Cardiac fibroblast (primary cell): Measurements from ENCODE around the gene NTN1.
"Not testable (repeated sequence)": the region's sequence is repeated elsewhere in the genome, so short reads cannot be mapped to it uniquely, and the experiment has no call there.

Experiments used
- DNase-seq, 2 donors: peaks; one replicate each; pipeline versions ENCODE4 v3.0.0 to v3.0.0-alpha.2; 2010; ENCODE audit warnings: low read depth in 2 of 2
- H3K4me3 ChIP-seq, 2 donors: replicated peaks in 1 of 2; 1 replicate in 1 of 2; 2 replicates in 1 of 2; pipeline ENCODE4 v1.5.1; 2011; ENCODE audit warnings: low read depth in 2 of 2, low read length in 2 of 2, mild to moderate bottlenecking in 2 of 2, moderate library complexity in 1 of 2
- CTCF ChIP-seq: IDR thresholded peaks from one replicate; pipeline ENCODE4 v1.5.1; 2011; ENCODE audit warnings: low read depth, mild to moderate bottlenecking, low read length, inconsistent platforms

NTN1 gene

GRCh38 chr17:8986295-8986694 is 35.0 kb upstream of the NTN1 start:
- TF ChIP-seq CTCF = no peak

GRCh38 chr17:8988263-8988935 is 32.9 kb upstream of the NTN1 start:
- not testable (repeated sequence) for H3K4me3 ChIP-seq, DNase-seq

More at GRCh38 chr17:8986295-8986694, 35.0 kb upstream of the NTN1 start:
- H3K4me3 ChIP-seq = no peak overlapping the region
- DNase-seq = no peak

GRCh38 chr17:8991514-8992285 is 29.6 kb upstream of the NTN1 start:
- no peak overlapping the region for H3K4me3 ChIP-seq
- TF ChIP-seq CTCF = peak; percentile 81
- peak; percentile 71 to 77 for DNase-seq

GRCh38 chr17:8994319-8994718 is 27.0 kb upstream of the NTN1 start:
- no peak overlapping the region for H3K4me3 ChIP-seq
- DNase-seq = peak; percentile 53 to 58
- peak; percentile 96 for TF ChIP-seq CTCF

GRCh38 chr17:8995711-8996110 is 25.6 kb upstream of the NTN1 start:
- DNase-seq = no peak
- TF ChIP-seq CTCF = no peak
- H3K4me3 ChIP-seq = no peak overlapping the region

- TF ChIP-seq CTCF = peak; percentile 93
- peak; percentile 48 to 62 for DNase-seq
- H3K4me3 ChIP-seq = no peak overlapping the region
These were observed 23.2 kb upstream of the NTN1 start for GRCh38 chr17:8997994-8998628.

GRCh38 chr17:9001559-9001958 is 19.8 kb upstream of the NTN1 start:
- DNase-seq = no peak
- H3K4me3 ChIP-seq = no peak overlapping the region
- TF ChIP-seq CTCF = no peak
